ENCODE measurements around the gene TBK1. TPM values are rescaled to one million over a fixed set of nuclear protein-coding genes. Genes with fewer than 3 reads are reported as not detected.

Gene TBK1
- total RNA-seq, 3 donors from 2014 or later (not counting 1 experiment from before 2014, with no cell fraction given) = 48.4 to 57.1 (median 48.8) TPM

GRCh38 chr12:64494998-64495729 is 43.2 kb downstream of the TBK1 start:
- Histone ChIP-seq H3K4me1 (ENCODE audit: control insufficient read depth, insufficient read depth, low read length) (no peaks in the 10 kb centered on the region), H3K9me3 (ENCODE audit: control insufficient read depth, insufficient read depth, low read length) (no peaks in the 10 kb centered on the region), H3K4me3 (ENCODE audit: low read length) (no peak overlapping the region), H3K36me3 (ENCODE audit: control insufficient read depth, insufficient read depth, low read length) (peaks cover 59% of the 10 kb centered on the region), H3K27ac (ENCODE audit: low read length) (no peak overlapping the region), H3K27me3 (ENCODE audit: control insufficient read depth, insufficient read depth, low read length) (no peaks in the 10 kb centered on the region)
- H3K9me3 Mint-ChIP-seq = no peaks in the 10 kb centered on the region
- H3K27ac Mint-ChIP-seq = peak overlapping the region; percentile 65 to 76
- no peak for TF ChIP-seq CTCF (IDR thresholded peaks at IDR 0.05)
- intact Hi-C loops (cut with micrococcal nuclease) = no loop called here
- peaks cover 7 to 10% of the 10 kb centered on the region in 2 donors for H3K4me1 Mint-ChIP-seq
- peak overlapping the region; percentile 9 for H3K4me3 Mint-ChIP-seq
- no peaks in the 10 kb centered on the region for H3K27me3 Mint-ChIP-seq (ENCODE audit: low read depth in 2 of 2)
- ATAC-seq (peak in 1 of 3 donors; percentile 46), DNase-seq (no peak)
- 90% methylated on average over 4 of the region's 5 CpGs for WGBS (ENCODE audit: insufficient coverage)
- peaks cover 3% of the 10 kb centered on the region for H3K36me3 Mint-ChIP-seq

- ATAC-seq (no peak), DNase-seq (no peak)
- whole genome bisulfite sequencing (ENCODE audit: insufficient coverage) = 100% methylated on average over 2 of the region's 2 CpGs
- H3K27ac Mint-ChIP-seq = no peak overlapping the region
- no peaks in the 10 kb centered on the region for H3K9me3 ChIP-seq (ENCODE audit: control insufficient read depth, insufficient read depth, low read length)
- no peaks in the 10 kb centered on the region for H3K9me3 Mint-ChIP-seq
- H3K4me3 ChIP-seq (ENCODE audit: low read length) = no peak overlapping the region
- no peaks in the 10 kb centered on the region for H3K27me3 ChIP-seq (ENCODE audit: control insufficient read depth, insufficient read depth, low read length)
- H3K36me3 Mint-ChIP-seq = peaks cover 7% of the 10 kb centered on the region
- no peaks in the 10 kb centered on the region for H3K27me3 Mint-ChIP-seq (ENCODE audit: low read depth in 2 of 2)
- intact Hi-C loops (cut with micrococcal nuclease) = no loop called here
- H3K4me3 Mint-ChIP-seq = no peak overlapping the region
- no peak for TF ChIP-seq CTCF (IDR thresholded peaks at IDR 0.05)
- H3K36me3 ChIP-seq (ENCODE audit: control insufficient read depth, insufficient read depth, low read length) = peaks cover 64% of the 10 kb centered on the region
- peaks cover 7 to 10% of the 10 kb centered on the region in 2 donors for H3K4me1 Mint-ChIP-seq
- H3K4me1 ChIP-seq (ENCODE audit: control insufficient read depth, insufficient read depth, low read length) = no peaks in the 10 kb centered on the region
- no peak overlapping the region for H3K27ac ChIP-seq (ENCODE audit: low read length)
Observed at GRCh38 chr12:64496839-64497400, 45.0 kb downstream of the TBK1 start.

GRCh38 chr12:64497484-64497883 is 45.6 kb downstream of the TBK1 start:
- peaks cover 9 to 11% of the 10 kb centered on the region in 2 donors for H3K4me1 Mint-ChIP-seq

More at GRCh38 chr12:64497484-64497883, 45.6 kb downstream of the TBK1 start:
- H3K27me3 Mint-ChIP-seq (ENCODE audit: low read depth in 2 of 2) = no peaks in the 10 kb centered on the region
- intact Hi-C loops (cut with micrococcal nuclease) = no loop called here
- ATAC-seq = no peak
- no peak overlapping the region for H3K4me3 Mint-ChIP-seq
- no peak overlapping the region for H3K4me3 ChIP-seq (ENCODE audit: low read length)
- DNase-seq = no peak
- peaks cover 7% of the 10 kb centered on the region for H3K36me3 Mint-ChIP-seq
- peaks cover 64% of the 10 kb centered on the region for H3K36me3 ChIP-seq (ENCODE audit: control insufficient read depth, insufficient read depth, low read length)
- no peak overlapping the region for H3K27ac ChIP-seq (ENCODE audit: low read length)
- peak overlapping the region in 1 of 2 donors; percentile 31 for H3K27ac Mint-ChIP-seq
- H3K27me3 ChIP-seq (ENCODE audit: control insufficient read depth, insufficient read depth, low read length) = no peaks in the 10 kb centered on the region
- TF ChIP-seq CTCF (IDR thresholded peaks at IDR 0.05) = no peak
- WGBS (ENCODE audit: insufficient coverage) = no CpG with 5 or more reads among the region's 1 CpG
- H3K4me1 ChIP-seq (ENCODE audit: control insufficient read depth, insufficient read depth, low read length) = no peaks in the 10 kb centered on the region
- H3K9me3 Mint-ChIP-seq = no peaks in the 10 kb centered on the region
- no peaks in the 10 kb centered on the region for H3K9me3 ChIP-seq (ENCODE audit: control insufficient read depth, insufficient read depth, low read length)

Measured in natural killer cell (primary cell).